ENCODE data around the gene COL8A1. TPM values are rescaled to one million over a fixed set of nuclear protein-coding genes. Genes with fewer than 3 reads are reported as not detected.

Gene COL8A1
- total RNA-seq, 1 experiment from 2014 or later: 0.87 TPM

DNA sequence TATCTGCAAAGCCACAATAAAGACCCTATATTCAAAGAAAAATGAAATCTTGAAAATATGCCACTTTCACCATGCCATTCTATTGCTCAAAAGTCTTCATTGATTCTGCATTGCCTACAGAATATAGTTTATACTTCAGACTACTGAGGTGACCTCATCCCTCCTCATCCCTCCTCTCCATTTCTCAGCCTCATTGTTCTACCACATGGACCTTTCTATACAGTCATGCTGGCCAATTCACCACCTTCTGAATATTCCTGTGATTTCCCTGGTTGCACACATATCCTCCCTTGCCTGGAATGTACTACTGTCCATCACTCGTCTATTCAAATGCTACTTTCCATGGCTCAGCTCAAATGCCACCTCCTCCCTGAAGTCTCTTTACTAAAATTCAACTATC is 3.5 kb upstream of the COL8A1 start:
- no peak overlapping the region for H3K4me3 Mint-ChIP-seq
- peaks cover 67% of the 10 kb centered on the region for H3K4me1 Mint-ChIP-seq
- H3K36me3 Mint-ChIP-seq: no peaks in the 10 kb centered on the region
- no peak for TF ChIP-seq JUN (CRISPR knock-in tag; IDR thresholded peaks at IDR 0.05)
- TF ChIP-seq, protein P1, sequence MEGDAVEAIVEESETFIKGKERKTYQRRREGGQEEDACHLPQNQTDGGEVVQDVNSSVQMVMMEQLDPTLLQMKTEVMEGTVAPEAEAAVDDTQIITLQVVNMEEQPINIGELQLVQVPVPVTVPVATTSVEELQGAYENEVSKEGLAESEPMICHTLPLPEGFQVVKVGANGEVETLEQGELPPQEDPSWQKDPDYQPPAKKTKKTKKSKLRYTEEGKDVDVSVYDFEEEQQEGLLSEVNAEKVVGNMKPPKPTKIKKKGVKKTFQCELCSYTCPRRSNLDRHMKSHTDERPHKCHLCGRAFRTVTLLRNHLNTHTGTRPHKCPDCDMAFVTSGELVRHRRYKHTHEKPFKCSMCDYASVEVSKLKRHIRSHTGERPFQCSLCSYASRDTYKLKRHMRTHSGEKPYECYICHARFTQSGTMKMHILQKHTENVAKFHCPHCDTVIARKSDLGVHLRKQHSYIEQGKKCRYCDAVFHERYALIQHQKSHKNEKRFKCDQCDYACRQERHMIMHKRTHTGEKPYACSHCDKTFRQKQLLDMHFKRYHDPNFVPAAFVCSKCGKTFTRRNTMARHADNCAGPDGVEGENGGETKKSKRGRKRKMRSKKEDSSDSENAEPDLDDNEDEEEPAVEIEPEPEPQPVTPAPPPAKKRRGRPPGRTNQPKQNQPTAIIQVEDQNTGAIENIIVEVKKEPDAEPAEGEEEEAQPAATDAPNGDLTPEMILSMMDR (IDR thresholded peaks at IDR 0.05): no peak
- TF ChIP-seq, protein P2, sequence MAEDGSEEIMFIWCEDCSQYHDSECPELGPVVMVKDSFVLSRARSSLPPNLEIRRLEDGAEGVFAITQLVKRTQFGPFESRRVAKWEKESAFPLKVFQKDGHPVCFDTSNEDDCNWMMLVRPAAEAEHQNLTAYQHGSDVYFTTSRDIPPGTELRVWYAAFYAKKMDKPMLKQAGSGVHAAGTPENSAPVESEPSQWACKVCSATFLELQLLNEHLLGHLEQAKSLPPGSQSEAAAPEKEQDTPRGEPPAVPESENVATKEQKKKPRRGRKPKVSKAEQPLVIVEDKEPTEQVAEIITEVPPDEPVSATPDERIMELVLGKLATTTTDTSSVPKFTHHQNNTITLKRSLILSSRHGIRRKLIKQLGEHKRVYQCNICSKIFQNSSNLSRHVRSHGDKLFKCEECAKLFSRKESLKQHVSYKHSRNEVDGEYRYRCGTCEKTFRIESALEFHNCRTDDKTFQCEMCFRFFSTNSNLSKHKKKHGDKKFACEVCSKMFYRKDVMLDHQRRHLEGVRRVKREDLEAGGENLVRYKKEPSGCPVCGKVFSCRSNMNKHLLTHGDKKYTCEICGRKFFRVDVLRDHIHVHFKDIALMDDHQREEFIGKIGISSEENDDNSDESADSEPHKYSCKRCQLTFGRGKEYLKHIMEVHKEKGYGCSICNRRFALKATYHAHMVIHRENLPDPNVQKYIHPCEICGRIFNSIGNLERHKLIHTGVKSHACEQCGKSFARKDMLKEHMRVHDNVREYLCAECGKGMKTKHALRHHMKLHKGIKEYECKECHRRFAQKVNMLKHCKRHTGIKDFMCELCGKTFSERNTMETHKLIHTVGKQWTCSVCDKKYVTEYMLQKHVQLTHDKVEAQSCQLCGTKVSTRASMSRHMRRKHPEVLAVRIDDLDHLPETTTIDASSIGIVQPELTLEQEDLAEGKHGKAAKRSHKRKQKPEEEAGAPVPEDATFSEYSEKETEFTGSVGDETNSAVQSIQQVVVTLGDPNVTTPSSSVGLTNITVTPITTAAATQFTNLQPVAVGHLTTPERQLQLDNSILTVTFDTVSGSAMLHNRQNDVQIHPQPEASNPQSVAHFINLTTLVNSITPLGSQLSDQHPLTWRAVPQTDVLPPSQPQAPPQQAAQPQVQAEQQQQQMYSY (CRISPR knock-in tag; IDR thresholded peaks at IDR 0.05): no peak
- TF ChIP-seq OVOL2 (CRISPR knock-in tag; IDR thresholded peaks at IDR 0.05; ENCODE audit: borderline replicate concordance): no peak
- TF ChIP-seq CREB1 (CRISPR knock-in tag; IDR thresholded peaks at IDR 0.05): no peak
- TF ChIP-seq ZNF317 (CRISPR knock-in tag; IDR thresholded peaks at IDR 0.05; ENCODE audit: borderline replicate concordance, low read depth): no peak
- TF ChIP-seq ZNF232 (CRISPR knock-in tag; IDR thresholded peaks at IDR 0.05): no peak
- no peak for TF ChIP-seq SOX15 (CRISPR knock-in tag; IDR thresholded peaks at IDR 0.05)
- no peak for TF ChIP-seq ZNF138 (CRISPR knock-in tag; conservative IDR thresholded peaks at IDR 0.05)
- no peak for TF ChIP-seq ETV6 (CRISPR knock-in tag; IDR thresholded peaks at IDR 0.05)
- TF ChIP-seq, protein P3, sequence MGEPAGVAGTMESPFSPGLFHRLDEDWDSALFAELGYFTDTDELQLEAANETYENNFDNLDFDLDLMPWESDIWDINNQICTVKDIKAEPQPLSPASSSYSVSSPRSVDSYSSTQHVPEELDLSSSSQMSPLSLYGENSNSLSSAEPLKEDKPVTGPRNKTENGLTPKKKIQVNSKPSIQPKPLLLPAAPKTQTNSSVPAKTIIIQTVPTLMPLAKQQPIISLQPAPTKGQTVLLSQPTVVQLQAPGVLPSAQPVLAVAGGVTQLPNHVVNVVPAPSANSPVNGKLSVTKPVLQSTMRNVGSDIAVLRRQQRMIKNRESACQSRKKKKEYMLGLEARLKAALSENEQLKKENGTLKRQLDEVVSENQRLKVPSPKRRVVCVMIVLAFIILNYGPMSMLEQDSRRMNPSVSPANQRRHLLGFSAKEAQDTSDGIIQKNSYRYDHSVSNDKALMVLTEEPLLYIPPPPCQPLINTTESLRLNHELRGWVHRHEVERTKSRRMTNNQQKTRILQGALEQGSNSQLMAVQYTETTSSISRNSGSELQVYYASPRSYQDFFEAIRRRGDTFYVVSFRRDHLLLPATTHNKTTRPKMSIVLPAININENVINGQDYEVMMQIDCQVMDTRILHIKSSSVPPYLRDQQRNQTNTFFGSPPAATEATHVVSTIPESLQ (CRISPR knock-in tag; IDR thresholded peaks at IDR 0.05): no peak
- TF ChIP-seq ZNF416 (CRISPR knock-in tag; IDR thresholded peaks at IDR 0.05): no peak
- TF ChIP-seq CREM (CRISPR knock-in tag; IDR thresholded peaks at IDR 0.05): no peak
- TF ChIP-seq ZNF219 (CRISPR knock-in tag; IDR thresholded peaks at IDR 0.05; ENCODE audit: borderline replicate concordance): no peak
- no peak for TF ChIP-seq ZNF423 (CRISPR knock-in tag; IDR thresholded peaks at IDR 0.05)
- no peak for TF ChIP-seq NR3C1 (CRISPR knock-in tag; conservative IDR thresholded peaks at IDR 0.05; ENCODE audit: low read depth)
- POLR2A ChIA-PET: no interaction called here
- no peak overlapping the region for H3K27ac Mint-ChIP-seq
- DNase-seq (ENCODE audit: low spot score) (no peak), ATAC-seq (no peak)
- no peaks in the 10 kb centered on the region for H3K9me3 Mint-ChIP-seq
- CTCF ChIA-PET: interaction anchor here (1.3 kb wide), 1 partner anchor 10 kb away, joined by 8 read pairs; no protein-coding TSS in a partner anchor
- H3K27me3 Mint-ChIP-seq (ENCODE audit: low read depth): peaks cover 41% of the 10 kb centered on the region

DNA sequence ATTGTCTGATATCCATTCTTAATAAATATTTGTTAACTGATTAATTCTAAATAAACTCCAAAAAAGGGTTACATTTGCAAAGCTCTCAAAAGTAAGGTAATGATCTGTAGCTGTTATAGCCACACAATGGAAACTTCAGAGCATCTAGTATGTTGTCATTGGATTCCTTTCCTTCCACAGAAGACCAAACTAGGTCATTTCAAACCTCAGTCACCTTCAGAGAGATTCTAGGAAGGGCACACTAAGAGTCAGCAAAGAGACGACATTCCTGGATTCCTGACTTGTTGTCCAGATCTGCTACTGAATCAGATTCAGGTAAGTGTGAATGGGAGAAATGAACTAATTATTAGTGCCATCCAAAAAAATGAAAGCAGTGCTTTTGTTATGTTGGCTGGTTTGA is 3.0 kb upstream of the COL8A1 start:
- Mint-ChIP-seq H3K4me3 (no peak overlapping the region), H3K27ac (no peak overlapping the region), H3K9me3 (no peaks in the 10 kb centered on the region), H3K4me1 (peaks cover 67% of the 10 kb centered on the region), H3K27me3 (ENCODE audit: low read depth) (peaks cover 46% of the 10 kb centered on the region), H3K36me3 (no peaks in the 10 kb centered on the region)
- POLR2A ChIA-PET: no interaction called here
- no peak for ATAC-seq
- DNase-seq (ENCODE audit: low spot score): no peak
- CTCF ChIA-PET: no interaction called here
- TF ChIP-seq GTF2I (CRISPR knock-in tag; conservative IDR thresholded peaks at IDR 0.05) (no peak), CREB1 (CRISPR knock-in tag; IDR thresholded peaks at IDR 0.05) (no peak), NFYB (CRISPR knock-in tag; conservative IDR thresholded peaks at IDR 0.05; ENCODE audit: low read depth) (no peak), ZNF219 (CRISPR knock-in tag; IDR thresholded peaks at IDR 0.05; ENCODE audit: borderline replicate concordance) (no peak), TEAD1 (CRISPR knock-in tag; IDR thresholded peaks at IDR 0.05) (no peak), ATF1 (CRISPR knock-in tag; IDR thresholded peaks at IDR 0.05) (no peak)
- TF ChIP-seq, protein P2 (CRISPR knock-in tag; IDR thresholded peaks at IDR 0.05): no peak
- TF ChIP-seq, protein P1 (IDR thresholded peaks at IDR 0.05): no peak
- TF ChIP-seq, protein P3 (CRISPR knock-in tag; IDR thresholded peaks at IDR 0.05): no peak

Measured in WTC11 (cell line).